ENCODE results near the gene KCNH5. TPM values are rescaled to one million over a fixed set of nuclear protein-coding genes. Genes with fewer than 3 reads are reported as not detected.

Gene KCNH5
- total RNA-seq, 1 experiment from 2014 or later, result not detected

GRCh38 chr14:62736048-62737043, 308.9 kb downstream of the KCNH5 start:
- Mint-ChIP-seq H3K36me3 (ENCODE audit: insufficient read depth, unreplicated experiment) (no peaks in the 10 kb centered on the region), H3K4me3 (ENCODE audit: unreplicated experiment) (no peak overlapping the region), H3K27ac (ENCODE audit: low read depth, unreplicated experiment) (no peak overlapping the region), H3K9me3 (ENCODE audit: unreplicated experiment) (peaks cover 8% of the 10 kb centered on the region), H3K4me1 (ENCODE audit: insufficient read depth, unreplicated experiment) (peaks cover 9% of the 10 kb centered on the region), H3K27me3 (ENCODE audit: insufficient read depth, unreplicated experiment) (no peaks in the 10 kb centered on the region)
- ChIA-PET POLR2A (interaction anchor here (0.7 kb wide), 1 partner anchor 113 kb away, joined by 3 read pairs; no protein-coding TSS in a partner anchor), CTCF (no interaction called here)
- no peak for TF ChIP-seq CTCF (IDR thresholded peaks at IDR 0.05; ENCODE audit: unreplicated experiment)
- no peak for DNase-seq (ENCODE audit: unreplicated experiment)
- BruUV-seq (replicated peaks), result no TSS peak
- intact Hi-C loops (cut with micrococcal nuclease), result no loop called here

GRCh38 chr14:62734831-62735230, 310.4 kb downstream of the KCNH5 start:
- Mint-ChIP-seq H3K9me3 (ENCODE audit: unreplicated experiment) (peaks cover 8% of the 10 kb centered on the region), H3K27me3 (ENCODE audit: insufficient read depth, unreplicated experiment) (no peaks in the 10 kb centered on the region), H3K36me3 (ENCODE audit: insufficient read depth, unreplicated experiment) (no peaks in the 10 kb centered on the region), H3K4me1 (ENCODE audit: insufficient read depth, unreplicated experiment) (peaks cover 9% of the 10 kb centered on the region), H3K27ac (ENCODE audit: low read depth, unreplicated experiment) (peak overlapping the region; percentile 62), H3K4me3 (ENCODE audit: unreplicated experiment) (no peak overlapping the region)
- CTCF ChIA-PET, result interaction anchor here (0.9 kb wide), 1 partner anchor 43 kb away, joined by 3 read pairs; no protein-coding TSS in a partner anchor
- DNase-seq (ENCODE audit: unreplicated experiment), result peak; percentile 9
- TF ChIP-seq CTCF (IDR thresholded peaks at IDR 0.05; ENCODE audit: unreplicated experiment), result no peak
- BruUV-seq (replicated peaks), result no TSS peak
- POLR2A ChIA-PET, result interaction anchor here (0.5 to 1.8 kb wide), 3 partner anchors 20 to 132 kb away, joined by 3 to 9 read pairs (median 5); no protein-coding TSS in a partner anchor
- intact Hi-C loops (cut with micrococcal nuclease), result no loop called here

GRCh38 chr14:62722406-62722805, 322.9 kb downstream of the KCNH5 start:
- no peaks in the 10 kb centered on the region for H3K27me3 Mint-ChIP-seq (ENCODE audit: insufficient read depth, unreplicated experiment)
- no peaks in the 10 kb centered on the region for H3K4me1 Mint-ChIP-seq (ENCODE audit: insufficient read depth, unreplicated experiment)
- BruUV-seq (replicated peaks), result no TSS peak
- intact Hi-C loops (cut with micrococcal nuclease), result no loop called here
- TF ChIP-seq CTCF (IDR thresholded peaks at IDR 0.05; ENCODE audit: unreplicated experiment), result no peak
- no peak overlapping the region for H3K27ac Mint-ChIP-seq (ENCODE audit: low read depth, unreplicated experiment)
- H3K9me3 Mint-ChIP-seq (ENCODE audit: unreplicated experiment), result no peaks in the 10 kb centered on the region
- POLR2A ChIA-PET, result interaction anchor here (0.5 to 0.9 kb wide), 2 partner anchors 1378 to 1971 kb away, joined by 3 to 4 read pairs; no protein-coding TSS in a partner anchor
- CTCF ChIA-PET, result interaction anchor here (0.6 kb wide), 1 partner anchor 758 kb away, joined by 3 read pairs; no protein-coding TSS in a partner anchor
- no peaks in the 10 kb centered on the region for H3K36me3 Mint-ChIP-seq (ENCODE audit: insufficient read depth, unreplicated experiment)
- no peak overlapping the region for H3K4me3 Mint-ChIP-seq (ENCODE audit: unreplicated experiment)
- no peak for DNase-seq (ENCODE audit: unreplicated experiment)

GRCh38 chr14:62718629-62719028, 326.6 kb downstream of the KCNH5 start:
- ChIA-PET POLR2A (no interaction called here), CTCF (no interaction called here)
- intact Hi-C loops (cut with micrococcal nuclease), result no loop called here
- TF ChIP-seq CTCF (IDR thresholded peaks at IDR 0.05; ENCODE audit: unreplicated experiment), result no peak
- no peaks in the 10 kb centered on the region for H3K27me3 Mint-ChIP-seq (ENCODE audit: insufficient read depth, unreplicated experiment)
- H3K4me1 Mint-ChIP-seq (ENCODE audit: insufficient read depth, unreplicated experiment), result no peaks in the 10 kb centered on the region
- no peaks in the 10 kb centered on the region for H3K9me3 Mint-ChIP-seq (ENCODE audit: unreplicated experiment)
- no TSS peak for BruUV-seq (replicated peaks)
- no peak for DNase-seq (ENCODE audit: unreplicated experiment)
- no peaks in the 10 kb centered on the region for H3K36me3 Mint-ChIP-seq (ENCODE audit: insufficient read depth, unreplicated experiment)
- no peak overlapping the region for H3K27ac Mint-ChIP-seq (ENCODE audit: low read depth, unreplicated experiment)
- no peak overlapping the region for H3K4me3 Mint-ChIP-seq (ENCODE audit: unreplicated experiment)
